Skeletal muscle tissue (tissue), 4 donors: ENCODE measurements around the gene HMCN1. TPM values are rescaled to one million over a fixed set of nuclear protein-coding genes. Genes with fewer than 3 reads are reported as not detected.

Source experiments
- H3K27ac ChIP-seq: one replicate; pipeline ENCODE4 v1.7.0; 2013; ENCODE audit warnings: mild to moderate bottlenecking, low read depth, low read length, inconsistent platforms
- H3K27me3 ChIP-seq, 3 donors: one replicate each; pipeline ENCODE4 v1.7.0; 2013; ENCODE audit warnings: low read length in 3 of 3; ENCODE audit not compliant: control insufficient read depth in 3 of 3, insufficient read depth in 3 of 3
- H3K36me3 ChIP-seq, 3 donors: one replicate each; pipeline ENCODE4 v1.7.0; 2013; ENCODE audit warnings: low read length in 3 of 3; ENCODE audit not compliant: control insufficient read depth in 3 of 3, insufficient read depth in 3 of 3
- H3K4me1 ChIP-seq, 3 donors: one replicate each; pipeline ENCODE4 v1.7.0; 2013; ENCODE audit warnings: low read length in 3 of 3, mild to moderate bottlenecking in 3 of 3; ENCODE audit not compliant: control insufficient read depth in 3 of 3, insufficient read depth in 3 of 3
- H3K4me3 ChIP-seq, 3 donors: one replicate each; pipeline ENCODE4 v1.7.0; 2013; ENCODE audit warnings: low read length in 3 of 3
- H3K9ac ChIP-seq, 3 donors: one replicate each; pipeline ENCODE4 v1.7.0; 2013; ENCODE audit warnings: low read length in 3 of 3, mild to moderate bottlenecking in 3 of 3, moderate library complexity in 2 of 3, low read depth in 1 of 3
- H3K9me3 ChIP-seq, 3 donors: one replicate each; pipeline ENCODE4 v1.7.0; 2013; ENCODE audit warnings: low read length in 3 of 3; ENCODE audit not compliant: control insufficient read depth in 3 of 3
- total RNA-seq: library from RNA; depleted of rRNA; stranded (reverse); fragments of >200 nt; gene quantifications from one replicate; pipeline ENCODE4 v1.2.3, GENCODE V29; 2014
- donor health status: Osteomylitis.

Gene HMCN1
- total RNA-seq, 1 donor from 2014 or later: 16.7 TPM

DNA sequence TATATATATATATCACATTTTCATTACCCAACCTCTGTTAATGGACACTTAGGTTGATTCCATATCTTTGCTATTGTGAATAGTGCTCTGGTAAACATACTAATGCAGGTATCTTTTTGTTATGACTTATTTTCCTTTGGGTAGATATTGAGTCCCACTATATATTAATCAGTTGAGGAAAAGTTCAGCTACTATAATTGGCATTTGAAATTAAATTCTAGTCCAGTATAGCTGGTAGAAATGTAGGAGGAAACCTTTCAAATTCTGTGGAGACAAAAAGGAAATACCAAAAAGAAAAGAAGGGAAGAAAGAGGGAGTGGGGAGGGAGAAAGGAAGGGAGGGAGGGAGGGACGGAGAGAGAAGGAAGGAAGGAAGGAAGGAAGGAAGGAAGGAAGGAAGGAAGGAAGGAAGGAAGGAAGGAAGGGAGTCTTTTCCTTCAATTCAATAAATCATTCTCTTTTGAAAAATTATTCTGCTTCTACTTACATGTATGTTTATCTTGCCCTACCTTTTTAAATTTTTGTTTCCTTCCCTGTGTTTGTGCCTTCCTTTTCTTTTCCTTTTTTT, 329.0 kb downstream of the HMCN1 start:
- H3K4me3 ChIP-seq: no peak overlapping the region
- H3K27me3 ChIP-seq: no peaks in the 10 kb centered on the region
- peaks cover 0 to 5% (median 0%) of the 10 kb centered on the region in 3 donors for H3K4me1 ChIP-seq
- H3K9me3 ChIP-seq: no peaks in the 10 kb centered on the region
- H3K9ac ChIP-seq: no peak overlapping the region
- H3K27ac ChIP-seq: no peak overlapping the region
- no peaks in the 10 kb centered on the region for H3K36me3 ChIP-seq

DNA sequence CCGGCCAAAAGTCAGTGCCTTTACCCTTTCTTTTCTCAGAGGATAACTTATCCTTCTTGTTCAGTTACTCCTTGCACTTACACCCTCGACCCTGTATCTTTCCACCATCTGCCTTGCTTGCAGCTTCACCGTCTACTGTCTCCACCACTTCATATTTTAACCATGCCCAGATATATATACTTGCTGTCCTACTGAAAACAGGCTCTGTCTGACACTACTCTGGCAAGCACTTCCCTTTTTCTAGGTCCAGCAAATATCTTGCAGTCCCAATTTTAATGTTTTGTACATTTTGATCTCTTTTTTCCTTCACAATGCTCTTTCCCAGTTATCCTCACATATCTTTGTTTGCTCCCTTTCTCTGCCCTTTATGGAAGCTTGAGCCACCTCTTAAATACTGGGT, 332.2 kb downstream of the HMCN1 start:
- no peaks in the 10 kb centered on the region for H3K36me3 ChIP-seq
- no peak overlapping the region for H3K9ac ChIP-seq
- H3K9me3 ChIP-seq: no peaks in the 10 kb centered on the region
- H3K4me3 ChIP-seq: no peak overlapping the region
- H3K4me1 ChIP-seq: no peaks in the 10 kb centered on the region
- no peaks in the 10 kb centered on the region for H3K27me3 ChIP-seq
- H3K27ac ChIP-seq: no peak overlapping the region

DNA sequence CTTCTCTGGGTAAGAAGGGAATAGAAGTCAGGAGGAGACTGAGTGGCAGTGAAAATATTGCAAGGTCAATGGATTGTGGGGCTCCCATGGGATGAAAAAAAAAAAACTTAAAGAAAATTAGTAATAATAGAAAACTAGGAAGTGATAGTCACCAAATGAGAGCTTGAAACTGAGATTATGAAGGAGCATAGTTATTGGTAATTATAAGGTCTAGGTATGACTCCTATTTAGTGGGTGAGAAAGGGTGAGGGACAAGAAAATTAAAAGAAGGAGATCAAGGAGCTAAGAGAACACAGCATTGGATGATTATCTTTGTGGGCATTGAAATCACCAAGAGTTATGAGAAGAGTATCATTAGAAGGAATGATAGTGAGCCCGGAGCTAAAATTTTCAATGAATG, 339.5 kb downstream of the HMCN1 start:
- Histone ChIP-seq H3K4me1 (no peaks in the 10 kb centered on the region), H3K4me3 (no peak overlapping the region), H3K9me3 (no peaks in the 10 kb centered on the region), H3K36me3 (no peaks in the 10 kb centered on the region), H3K27ac (no peak overlapping the region), H3K27me3 (no peaks in the 10 kb centered on the region), H3K9ac (no peak overlapping the region)

DNA sequence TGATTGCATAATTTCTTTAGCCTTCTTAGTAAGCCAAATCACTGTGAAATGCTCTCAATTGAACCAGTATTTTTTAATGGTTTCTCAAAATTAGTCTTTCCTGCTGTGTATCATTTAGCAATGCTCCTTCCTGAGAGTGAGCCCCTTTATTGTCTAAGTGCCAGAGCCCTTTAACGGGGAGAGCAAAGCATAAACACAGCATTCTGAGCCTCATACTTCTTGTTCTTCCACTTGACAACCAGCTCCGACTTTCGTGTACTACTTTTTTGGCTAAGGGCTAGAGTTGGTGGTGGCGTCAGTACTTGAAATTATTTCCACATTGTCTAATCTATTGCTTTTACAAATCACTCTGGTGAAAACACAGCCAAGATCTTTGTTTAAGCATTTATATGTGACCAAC, 341.8 kb downstream of the HMCN1 start:
- Histone ChIP-seq H3K9me3 (no peaks in the 10 kb centered on the region), H3K27ac (no peak overlapping the region), H3K36me3 (peaks cover 0 to 2% (median 0%) of the 10 kb centered on the region in 3 donors), H3K4me1 (no peaks in the 10 kb centered on the region), H3K4me3 (no peak overlapping the region), H3K9ac (no peak overlapping the region), H3K27me3 (no peaks in the 10 kb centered on the region)

DNA sequence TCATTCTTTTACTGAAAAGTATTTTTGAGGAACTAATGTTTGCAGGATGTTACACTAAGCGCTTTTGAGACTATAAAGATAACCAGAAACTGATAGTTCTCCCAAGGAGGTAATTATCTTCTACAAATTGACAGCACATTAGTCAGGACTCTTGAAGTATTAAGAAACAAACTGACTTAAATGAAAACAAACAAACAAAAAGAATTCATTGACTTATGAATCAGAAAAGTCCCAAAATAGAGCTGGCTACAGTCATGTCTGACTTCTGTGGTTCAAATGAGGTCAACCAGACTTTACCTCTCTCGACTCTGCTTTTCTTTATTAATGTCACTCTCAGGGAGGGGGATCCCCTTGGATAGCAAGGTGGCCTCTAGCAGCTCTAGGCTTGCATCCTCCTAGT, 344.1 kb downstream of the HMCN1 start:
- no peak overlapping the region for H3K27ac ChIP-seq
- no peaks in the 10 kb centered on the region for H3K27me3 ChIP-seq
- no peak overlapping the region for H3K9ac ChIP-seq
- peaks cover 2 to 4% (median 4%) of the 10 kb centered on the region in 3 donors for H3K4me1 ChIP-seq
- H3K9me3 ChIP-seq: no peaks in the 10 kb centered on the region
- H3K36me3 ChIP-seq: peaks cover 0 to 2% (median 0%) of the 10 kb centered on the region in 3 donors
- H3K4me3 ChIP-seq: no peak overlapping the region

DNA sequence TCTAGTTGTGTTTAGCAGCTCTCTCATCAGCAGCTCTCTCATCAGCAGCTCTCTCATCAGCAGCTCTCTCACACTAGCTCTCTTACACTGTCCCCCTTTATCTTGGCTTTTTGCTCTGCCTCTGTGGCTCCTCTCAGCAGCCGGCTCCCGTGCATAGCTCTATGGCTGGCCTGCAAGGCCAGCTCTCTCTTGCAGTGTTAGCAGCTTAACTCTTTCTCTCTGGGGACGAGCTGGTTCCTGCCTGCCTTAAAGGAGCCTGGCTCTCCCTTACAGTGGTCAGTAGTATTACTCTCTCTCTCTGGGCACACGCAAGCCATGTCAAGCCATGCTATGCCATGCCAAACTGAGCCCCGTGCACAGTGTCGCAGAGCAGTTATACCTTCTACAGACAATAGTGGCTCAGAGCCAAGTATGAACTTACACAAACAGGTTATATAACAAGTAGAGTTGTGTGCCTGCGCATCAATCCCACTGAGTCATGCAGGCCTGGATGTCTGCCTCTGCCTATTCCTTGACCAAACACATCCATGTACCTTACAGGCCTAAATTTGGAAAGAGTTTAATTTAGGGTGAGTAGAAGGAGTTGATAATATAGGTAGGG, 345.0 kb downstream of the HMCN1 start:
- Histone ChIP-seq H3K9ac (no peak overlapping the region), H3K27ac (no peak overlapping the region), H3K4me1 (peaks cover 2 to 4% (median 4%) of the 10 kb centered on the region in 3 donors), H3K4me3 (no peak overlapping the region), H3K27me3 (no peaks in the 10 kb centered on the region), H3K9me3 (no peaks in the 10 kb centered on the region), H3K36me3 (peaks cover 0 to 2% (median 0%) of the 10 kb centered on the region in 3 donors)

DNA sequence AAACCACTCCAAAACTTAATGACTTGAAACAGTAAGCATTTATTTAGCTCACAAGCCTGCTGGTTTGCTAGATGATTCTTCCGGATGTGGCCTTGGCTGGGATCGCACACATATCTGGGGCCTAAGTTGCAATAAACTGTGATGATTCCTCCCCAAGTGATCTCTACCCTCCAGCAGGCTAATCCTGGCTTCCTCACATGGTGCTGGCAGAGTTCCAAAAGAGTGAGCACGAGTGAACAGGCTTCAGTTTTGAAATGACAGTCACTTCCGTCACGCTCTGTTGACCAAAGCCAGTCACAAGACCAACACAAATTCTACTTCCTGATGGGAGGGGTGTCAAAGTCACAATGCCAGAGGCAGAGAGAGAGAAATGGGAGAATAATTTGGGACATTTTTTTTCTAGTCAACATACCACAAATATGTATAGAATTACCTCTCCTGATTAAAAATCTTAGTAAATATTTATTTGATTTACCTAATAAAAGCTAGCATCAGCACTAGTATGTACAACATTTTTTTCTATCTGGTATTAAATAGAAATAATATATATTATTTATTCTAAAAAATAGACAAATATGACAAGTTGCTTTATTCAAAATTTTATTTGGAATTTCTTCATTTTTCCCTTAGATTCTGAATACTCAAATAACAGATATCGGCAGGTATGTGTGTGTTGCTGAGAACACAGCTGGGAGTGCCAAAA, 348.2 kb downstream of the HMCN1 start:
- no peak overlapping the region for H3K9ac ChIP-seq
- H3K27me3 ChIP-seq: no peaks in the 10 kb centered on the region
- no peaks in the 10 kb centered on the region for H3K9me3 ChIP-seq
- H3K36me3 ChIP-seq: peaks cover 0 to 2% (median 0%) of the 10 kb centered on the region in 3 donors
- H3K27ac ChIP-seq: no peak overlapping the region
- H3K4me3 ChIP-seq: no peak overlapping the region
- peaks cover 2 to 4% (median 4%) of the 10 kb centered on the region in 3 donors for H3K4me1 ChIP-seq

DNA sequence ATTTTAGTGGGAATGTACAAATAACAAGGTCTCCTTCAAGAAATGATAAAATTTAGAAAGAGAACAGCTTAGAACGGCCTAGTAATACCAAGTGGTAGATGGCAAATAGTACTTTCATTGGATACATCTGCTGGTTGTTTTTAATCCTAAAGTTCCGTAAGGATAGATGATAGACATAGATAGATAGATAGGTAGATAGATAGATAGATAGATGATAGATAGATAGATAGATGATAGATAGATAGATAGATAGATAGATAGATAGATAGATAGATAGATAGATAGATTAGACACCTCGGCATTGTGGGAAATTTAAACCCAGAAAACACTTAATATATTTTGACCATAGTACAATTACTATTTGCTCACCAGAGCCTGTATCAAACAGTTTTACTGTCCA, 352.4 kb downstream of the HMCN1 start:
- Histone ChIP-seq H3K27me3 (no peaks in the 10 kb centered on the region), H3K9me3 (no peaks in the 10 kb centered on the region), H3K9ac (no peak overlapping the region), H3K36me3 (no peaks in the 10 kb centered on the region), H3K4me1 (peaks cover 2 to 4% (median 4%) of the 10 kb centered on the region in 3 donors), H3K27ac (no peak overlapping the region), H3K4me3 (no peak overlapping the region)

DNA sequence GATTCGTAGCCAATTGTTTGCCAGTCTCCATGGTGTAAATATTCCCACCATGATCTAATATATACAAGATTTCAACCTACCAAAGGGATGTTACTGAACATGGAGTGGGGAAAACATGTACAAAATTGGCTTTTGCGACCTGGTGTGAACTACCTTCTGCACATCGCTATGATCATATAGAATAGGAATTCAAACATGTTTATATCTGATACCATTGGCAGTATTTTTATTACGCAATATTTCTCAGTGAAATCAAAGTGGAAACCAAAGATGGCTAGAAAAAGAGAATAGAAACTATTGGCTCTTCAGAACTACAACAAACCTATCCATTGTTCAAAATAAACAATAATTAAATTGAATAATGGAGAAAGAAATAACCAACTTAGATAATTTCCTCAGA, 355.7 kb downstream of the HMCN1 start:
- no peak overlapping the region for H3K27ac ChIP-seq
- H3K36me3 ChIP-seq: no peaks in the 10 kb centered on the region

DNA sequence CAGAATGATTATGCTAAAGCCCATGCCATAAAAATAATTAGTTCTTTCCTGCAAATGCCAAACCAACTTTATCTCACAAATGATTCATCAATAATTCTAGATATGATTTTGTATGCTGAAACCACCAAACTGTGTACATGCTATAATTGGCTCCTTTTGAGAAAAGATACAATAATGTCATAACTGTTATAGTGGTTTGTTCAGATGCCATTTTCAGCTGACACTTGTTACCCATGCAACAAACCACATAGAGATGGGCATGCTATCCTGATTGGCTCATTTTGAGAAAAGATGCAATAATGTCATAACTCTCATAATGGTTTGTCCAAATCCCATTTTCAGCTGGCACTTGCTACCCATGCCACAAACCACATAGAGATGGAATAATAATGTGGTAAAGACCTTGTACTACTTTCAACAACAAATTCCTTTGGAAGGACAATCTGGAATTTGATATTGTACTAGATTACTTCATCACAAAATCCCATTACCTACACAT, 357.1 kb downstream of the HMCN1 start:
- no peaks in the 10 kb centered on the region for H3K27me3 ChIP-seq
- H3K4me1 ChIP-seq: peaks cover 0 to 2% (median 0%) of the 10 kb centered on the region in 3 donors
- no peak overlapping the region for H3K9ac ChIP-seq
- H3K36me3 ChIP-seq: no peaks in the 10 kb centered on the region
- no peak overlapping the region for H3K4me3 ChIP-seq
- H3K27ac ChIP-seq: no peak overlapping the region
- H3K9me3 ChIP-seq: no peaks in the 10 kb centered on the region

More for the DNA sequence above, 355.7 kb downstream of the HMCN1 start:
- no peaks in the 10 kb centered on the region for H3K9me3 ChIP-seq
- no peak overlapping the region for H3K4me3 ChIP-seq
- H3K4me1 ChIP-seq: peaks cover 0 to 2% (median 0%) of the 10 kb centered on the region in 3 donors
- H3K27me3 ChIP-seq: no peaks in the 10 kb centered on the region
- no peak overlapping the region for H3K9ac ChIP-seq
